Measurements from ENCODE around the gene CAB39. TPM values are rescaled to one million over a fixed set of nuclear protein-coding genes. Genes with fewer than 3 reads are reported as not detected.
"Not testable (repeated sequence)": the region's sequence is repeated elsewhere in the genome, so short reads cannot be mapped to it uniquely, and the experiment has no call there.

CAB39 gene
- polyA plus RNA-seq, 3 donors from 2014 or later: 39.2 to 57.9 (median 39.3) TPM

DNA sequence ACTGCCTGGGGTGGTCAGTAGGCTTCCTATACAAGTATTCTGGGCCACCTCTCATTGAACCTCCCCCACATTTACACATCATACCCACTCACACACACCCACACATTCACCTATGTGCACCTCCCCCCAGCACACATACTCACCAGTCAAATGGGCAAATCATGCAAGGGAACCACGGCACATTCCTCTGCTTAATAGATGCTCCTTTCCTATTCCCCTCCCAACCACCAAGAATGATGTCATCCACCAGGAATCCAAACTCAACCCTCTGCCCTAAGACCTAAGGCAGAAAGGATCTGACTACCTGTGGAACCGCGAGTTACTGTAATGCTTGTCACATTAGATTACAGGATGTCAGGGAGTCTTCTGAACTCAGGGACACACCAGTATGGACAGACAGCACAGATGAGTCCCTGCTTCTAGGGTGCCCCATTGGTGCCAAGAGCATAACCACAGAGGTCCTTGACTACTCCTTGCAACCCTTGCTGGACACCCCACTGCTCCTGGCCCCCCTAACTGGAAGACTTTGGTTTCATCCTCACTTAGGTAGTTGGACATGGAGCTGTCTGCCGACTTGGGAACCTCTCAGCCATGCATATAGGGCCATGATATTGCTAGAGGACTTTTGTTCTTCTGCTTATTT, 21.5 kb upstream of the CAB39 start:
- no peak for DNase-seq
- no peak overlapping the region for H3K27ac Mint-ChIP-seq
- H3K9me3 Mint-ChIP-seq: no peaks in the 10 kb centered on the region
- no peaks in the 10 kb centered on the region for H3K36me3 Mint-ChIP-seq
- no peak overlapping the region for H3K4me3 Mint-ChIP-seq
- H3K27me3 Mint-ChIP-seq (ENCODE audit: low read depth in 3 of 3): peaks cover 0 to 9% (median 4%) of the 10 kb centered on the region in 3 donors
- H3K4me1 Mint-ChIP-seq: peaks cover 0 to 5% of the 10 kb centered on the region in 2 donors

DNA sequence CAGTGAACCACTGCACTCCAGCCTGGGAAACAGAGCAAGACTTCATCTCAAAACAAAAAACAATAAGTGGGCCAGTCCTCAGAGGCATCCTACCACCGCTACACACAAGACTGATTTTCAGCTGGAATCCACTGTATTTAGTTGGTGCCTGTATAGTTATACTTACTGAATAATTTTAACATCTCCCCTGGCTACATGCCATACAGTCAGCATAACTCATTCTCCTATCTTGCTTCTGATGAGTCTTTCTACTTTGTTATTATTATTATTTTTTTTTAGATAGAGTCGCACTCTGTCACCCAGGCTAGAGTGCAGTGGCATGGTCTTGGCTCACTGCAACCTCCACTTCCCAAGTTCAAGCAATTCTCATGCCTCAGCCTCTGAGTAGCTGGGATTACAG, 19.9 kb upstream of the CAB39 start:
- no peak for DNase-seq
- Mint-ChIP-seq H3K36me3 (no peaks in the 10 kb centered on the region), H3K27me3 (ENCODE audit: low read depth in 3 of 3) (peaks cover 0 to 7% (median 0%) of the 10 kb centered on the region in 3 donors), H3K4me1 (peaks cover 0 to 5% of the 10 kb centered on the region in 2 donors), H3K4me3 (no peak overlapping the region), H3K9me3 (no peaks in the 10 kb centered on the region), H3K27ac (no peak overlapping the region)

DNA sequence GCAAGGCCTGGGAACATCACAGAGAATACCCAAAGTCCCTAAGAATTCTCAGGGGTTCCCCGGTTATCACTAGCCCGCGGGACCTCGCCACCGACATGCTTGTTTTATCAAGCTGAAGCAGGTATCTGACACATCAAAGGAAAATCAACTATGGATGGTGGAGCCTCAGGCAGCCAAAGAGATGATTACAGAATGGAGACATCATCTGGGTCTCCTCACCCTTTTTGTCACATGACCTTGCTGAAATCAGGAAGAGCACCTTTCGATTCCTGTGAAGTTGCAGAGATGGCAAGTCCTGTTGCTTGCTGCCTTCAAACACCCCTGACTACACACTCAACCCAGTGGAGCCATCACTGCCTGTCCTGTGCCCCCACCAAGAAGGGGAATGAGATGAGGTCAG, 19.2 kb upstream of the CAB39 start:
- Mint-ChIP-seq H3K27ac (no peak overlapping the region), H3K9me3 (no peaks in the 10 kb centered on the region), H3K4me1 (peaks cover 0 to 5% of the 10 kb centered on the region in 2 donors), H3K27me3 (ENCODE audit: low read depth in 3 of 3) (peaks cover 0 to 5% (median 0%) of the 10 kb centered on the region in 3 donors), H3K4me3 (no peak overlapping the region), H3K36me3 (no peaks in the 10 kb centered on the region)
- no peak for DNase-seq

DNA sequence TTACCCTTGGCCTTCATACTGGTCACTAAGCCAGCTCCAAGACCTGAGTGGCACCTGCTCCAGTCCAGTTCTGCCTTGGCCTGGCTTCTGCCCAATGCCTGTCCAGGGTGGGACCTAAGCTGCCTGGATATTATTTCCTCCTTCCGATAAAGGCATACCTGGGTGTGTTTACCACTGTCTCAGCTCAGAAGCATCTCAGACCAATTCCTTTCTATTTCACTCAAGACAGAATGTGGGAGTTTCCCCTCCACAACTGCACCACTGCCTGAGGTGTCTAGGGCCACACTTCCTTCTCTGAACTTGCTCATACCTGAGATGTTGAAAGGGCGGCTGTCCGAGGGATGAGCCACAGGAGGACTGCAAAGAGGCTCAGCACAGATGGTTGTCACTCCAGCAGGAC, 18.4 kb upstream of the CAB39 start:
- Mint-ChIP-seq H3K4me1 (peaks cover 0 to 5% of the 10 kb centered on the region in 2 donors), H3K36me3 (no peaks in the 10 kb centered on the region), H3K27ac (peak overlapping the region in 1 of 6 donors; percentile 40), H3K9me3 (no peaks in the 10 kb centered on the region), H3K4me3 (no peak overlapping the region), H3K27me3 (ENCODE audit: low read depth in 3 of 3) (peaks cover 0 to 5% (median 0%) of the 10 kb centered on the region in 3 donors)
- no peak for DNase-seq

DNA sequence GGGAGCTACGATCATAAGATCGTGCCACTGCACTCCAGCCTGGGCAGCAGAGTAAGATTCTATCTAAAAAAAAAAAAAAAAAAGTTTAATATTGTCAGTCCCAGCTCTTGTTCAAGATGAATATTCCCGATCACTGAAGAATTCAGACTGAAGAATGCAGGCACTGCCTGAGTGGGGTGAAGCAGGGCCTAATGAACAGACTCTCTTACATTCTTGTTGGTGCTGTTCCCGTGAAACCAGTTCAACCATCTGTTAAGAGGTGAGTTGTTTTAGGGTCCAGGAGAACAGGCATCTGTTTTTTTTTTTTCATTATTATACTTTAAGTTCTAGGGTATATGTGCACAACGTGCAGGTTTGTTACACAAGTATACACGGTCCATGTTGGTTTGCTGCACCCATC, 17.1 kb upstream of the CAB39 start:
- Mint-ChIP-seq H3K4me3 (no peak overlapping the region), H3K27me3 (ENCODE audit: low read depth in 3 of 3) (peaks cover 0 to 5% (median 0%) of the 10 kb centered on the region in 3 donors), H3K4me1 (peaks cover 0 to 5% of the 10 kb centered on the region in 2 donors), H3K9me3 (no peaks in the 10 kb centered on the region), H3K27ac (no peak overlapping the region), H3K36me3 (no peaks in the 10 kb centered on the region)
- DNase-seq: no peak

- H3K27me3 Mint-ChIP-seq (ENCODE audit: low read depth in 3 of 3): peaks cover 0 to 2% (median 0%) of the 10 kb centered on the region in 3 donors
- no peaks in the 10 kb centered on the region for H3K36me3 Mint-ChIP-seq
- H3K4me3 Mint-ChIP-seq: no peak overlapping the region
- H3K9me3 Mint-ChIP-seq: no peaks in the 10 kb centered on the region
- H3K27ac Mint-ChIP-seq: no peak overlapping the region
- no peak for DNase-seq
- peaks cover 2 to 5% of the 10 kb centered on the region in 2 donors for H3K4me1 Mint-ChIP-seq
Measured at GRCh38 chr2:230696670-230697069, 16.0 kb upstream of the CAB39 start.

- H3K36me3 Mint-ChIP-seq: peaks cover 0 to 4% (median 3%) of the 10 kb centered on the region in 3 donors
- DNase-seq: no peak
- H3K27ac Mint-ChIP-seq: no peak overlapping the region
- peaks cover 0 to 2% (median 0%) of the 10 kb centered on the region in 3 donors for H3K27me3 Mint-ChIP-seq (ENCODE audit: low read depth in 3 of 3)
- peaks cover 2 to 5% (median 4%) of the 10 kb centered on the region in 6 donors for H3K9me3 Mint-ChIP-seq
- no peak overlapping the region for H3K4me3 Mint-ChIP-seq
- H3K4me1 Mint-ChIP-seq: peaks cover 2 to 5% of the 10 kb centered on the region in 2 donors
Measured at GRCh38 chr2:230697676-230698075, 15.0 kb upstream of the CAB39 start.

DNA sequence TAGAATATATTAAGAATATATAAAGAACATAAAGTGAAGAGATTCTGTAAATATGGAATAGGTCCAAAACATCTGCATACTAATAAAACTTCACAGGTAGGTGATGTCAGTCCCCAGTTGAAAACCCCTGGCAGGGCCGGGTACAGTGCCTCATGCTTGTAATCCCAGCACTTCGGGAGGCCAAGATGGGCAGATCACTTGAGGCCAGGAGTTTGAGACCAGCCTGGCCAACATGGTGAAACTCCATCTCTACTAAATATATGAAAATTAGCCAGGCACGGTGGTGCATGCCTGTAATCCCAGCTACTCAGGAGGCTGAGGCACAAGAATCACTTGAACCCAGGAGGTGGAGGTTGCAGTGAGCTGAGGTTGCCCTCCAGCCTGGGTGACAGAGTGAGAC, 13.9 kb upstream of the CAB39 start:
- H3K4me1 Mint-ChIP-seq; H3K36me3 Mint-ChIP-seq; DNase-seq; H3K9me3 Mint-ChIP-seq; H3K27me3 Mint-ChIP-seq (ENCODE audit: low read depth in 3 of 3); H3K4me3 Mint-ChIP-seq; H3K27ac Mint-ChIP-seq: not testable (repeated sequence)

DNA sequence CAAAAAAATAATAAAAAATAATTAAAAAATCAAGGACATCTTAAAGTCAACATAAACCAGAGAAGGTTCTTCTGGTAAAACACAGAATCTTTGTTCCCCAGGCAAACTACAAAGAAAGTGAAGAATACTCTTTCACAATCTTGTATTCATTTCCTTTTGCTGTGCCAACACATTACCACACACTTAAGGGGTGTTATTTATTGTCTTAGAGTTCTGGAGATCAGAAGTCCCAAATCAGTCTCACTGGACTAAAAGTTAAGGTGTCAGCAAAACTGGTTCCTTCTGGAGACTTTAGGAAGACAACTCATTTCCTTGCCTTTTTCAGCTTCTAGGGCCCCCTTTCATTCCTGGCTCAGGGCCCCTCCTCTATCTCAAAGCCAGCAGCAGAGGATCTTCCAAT, 12.2 kb upstream of the CAB39 start:
- Mint-ChIP-seq H3K4me3 (no peak overlapping the region), H3K9me3 (peaks cover 4 to 7% (median 7%) of the 10 kb centered on the region in 6 donors), H3K36me3 (peaks cover 0 to 6% (median 5%) of the 10 kb centered on the region in 3 donors), H3K27ac (no peak overlapping the region), H3K4me1 (peaks cover 0 to 2% of the 10 kb centered on the region in 2 donors), H3K27me3 (ENCODE audit: low read depth in 3 of 3) (peaks cover 0 to 5% (median 0%) of the 10 kb centered on the region in 3 donors)
- DNase-seq: no peak

GRCh38 chr2:230701308-230701707, 11.3 kb upstream of the CAB39 start:
- peaks cover 4 to 7% (median 7%) of the 10 kb centered on the region in 6 donors for H3K9me3 Mint-ChIP-seq
- peaks cover 0 to 5% (median 0%) of the 10 kb centered on the region in 3 donors for H3K27me3 Mint-ChIP-seq (ENCODE audit: low read depth in 3 of 3)
- H3K4me3 Mint-ChIP-seq: no peak overlapping the region
- no peak overlapping the region for H3K27ac Mint-ChIP-seq
- peaks cover 0 to 6% (median 5%) of the 10 kb centered on the region in 3 donors for H3K36me3 Mint-ChIP-seq
- no peak for DNase-seq
- H3K4me1 Mint-ChIP-seq: peaks cover 0 to 2% of the 10 kb centered on the region in 2 donors

- not testable (repeated sequence) for H3K4me3 Mint-ChIP-seq, H3K4me1 Mint-ChIP-seq
Measured at GRCh38 chr2:230702457-230702856, 10.2 kb upstream of the CAB39 start.

DNA sequence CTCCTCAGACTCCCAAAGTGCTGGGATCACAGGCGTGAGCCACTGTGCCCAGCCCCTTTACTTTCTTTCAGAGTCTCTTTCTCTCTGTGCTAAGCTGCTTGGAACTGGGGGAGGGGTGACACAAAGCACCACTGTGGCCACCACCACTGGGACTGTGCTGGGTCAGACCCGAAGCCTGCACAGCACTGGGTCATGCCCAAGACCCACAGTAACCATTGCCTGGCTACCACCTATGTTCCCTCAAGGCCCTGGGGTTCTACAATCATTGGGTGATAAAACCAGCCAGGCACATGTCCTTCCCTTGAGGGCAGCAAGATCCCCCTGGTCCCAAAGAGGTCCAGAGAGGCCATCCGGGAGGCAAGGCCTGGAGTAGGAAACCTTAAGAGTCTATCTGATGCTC, 9.1 kb upstream of the CAB39 start:
- no peak for DNase-seq
- peaks cover 0 to 2% of the 10 kb centered on the region in 2 donors for H3K4me1 Mint-ChIP-seq
- H3K27me3 Mint-ChIP-seq (ENCODE audit: low read depth in 3 of 3): peaks cover 0 to 7% (median 0%) of the 10 kb centered on the region in 3 donors
- H3K27ac Mint-ChIP-seq: no peak overlapping the region
- H3K4me3 Mint-ChIP-seq: no peak overlapping the region
- peaks cover 0 to 6% (median 5%) of the 10 kb centered on the region in 3 donors for H3K36me3 Mint-ChIP-seq
- H3K9me3 Mint-ChIP-seq: peaks cover 4 to 7% (median 7%) of the 10 kb centered on the region in 6 donors

More at GRCh38 chr2:230702457-230702856, 10.2 kb upstream of the CAB39 start:
- not testable (repeated sequence) for DNase-seq; H3K27ac Mint-ChIP-seq; H3K9me3 Mint-ChIP-seq; H3K36me3 Mint-ChIP-seq; H3K27me3 Mint-ChIP-seq (ENCODE audit: low read depth in 3 of 3)

DNA sequence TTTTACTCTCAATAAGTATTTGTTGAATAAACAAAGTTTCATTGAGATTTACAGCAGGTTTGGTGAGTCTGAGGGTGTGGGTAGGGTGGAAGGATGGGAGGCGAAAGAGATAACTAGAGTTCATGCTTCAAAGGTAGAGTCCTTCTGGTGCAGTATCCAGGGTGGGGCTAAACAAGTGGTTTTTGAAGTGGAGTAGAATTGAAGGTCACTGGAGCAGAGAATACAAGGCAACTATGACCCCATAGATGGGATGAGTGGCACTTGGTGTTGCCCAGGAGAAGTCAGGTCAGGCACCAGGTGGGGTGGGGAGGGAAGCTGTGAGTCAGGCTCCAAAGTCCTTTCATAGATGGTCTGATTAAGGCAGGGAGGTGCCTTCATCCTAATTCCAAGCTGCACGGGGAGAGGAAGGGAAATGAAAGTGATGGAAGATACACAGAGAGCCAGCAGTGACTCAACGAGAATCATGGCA, 6.6 kb upstream of the CAB39 start:
- Mint-ChIP-seq H3K27me3 (ENCODE audit: low read depth in 3 of 3) (peaks cover 0 to 7% (median 2%) of the 10 kb centered on the region in 3 donors), H3K4me3 (no peak overlapping the region), H3K4me1 (no peaks in the 10 kb centered on the region), H3K27ac (no peak overlapping the region), H3K36me3 (peaks cover 0 to 6% (median 5%) of the 10 kb centered on the region in 3 donors), H3K9me3 (peaks cover 4 to 7% (median 7%) of the 10 kb centered on the region in 6 donors)
- no peak for DNase-seq

- Mint-ChIP-seq H3K36me3 (peaks cover 0 to 6% (median 5%) of the 10 kb centered on the region in 3 donors), H3K4me1 (peaks cover 0 to 2% of the 10 kb centered on the region in 2 donors), H3K9me3 (peaks cover 4 to 7% (median 6%) of the 10 kb centered on the region in 6 donors), H3K4me3 (no peak overlapping the region), H3K27me3 (ENCODE audit: low read depth in 3 of 3) (peaks cover 0 to 7% (median 2%) of the 10 kb centered on the region in 3 donors), H3K27ac (no peak overlapping the region)
- no peak for DNase-seq
Measured at GRCh38 chr2:230706966-230707365, 5.7 kb upstream of the CAB39 start.
